H9 (cell line): ENCODE results near the gene CARD11. TPM values are rescaled to one million over a fixed set of nuclear protein-coding genes. Genes with fewer than 3 reads are reported as not detected.

ENCODE experiments used
- DNase-seq: peaks from one replicate; pipeline ENCODE4 v3.0.0-alpha.2; 2017
- H2AFZ ChIP-seq: one replicate; pipeline ENCODE4 v1.6.1; 2013; ENCODE audit warnings: mild to moderate bottlenecking, low read length, control low read depth, moderate library complexity
- H2AK5ac ChIP-seq: 2 replicates; pipeline ENCODE4 v1.6.1; 2013; ENCODE audit warnings: low read length, control low read depth, mixed read lengths; ENCODE audit not compliant: insufficient read length
- H2BK120ac ChIP-seq: one replicate; pipeline ENCODE4 v1.6.1; 2013; ENCODE audit warnings: low read depth, mild to moderate bottlenecking, low read length, control low read depth, inconsistent platforms; ENCODE audit not compliant: poor library complexity, severe bottlenecking
- H2BK12ac ChIP-seq: 2 replicates; pipeline ENCODE4 v1.6.1; 2013; ENCODE audit warnings: low read length, control low read depth, mixed read lengths, low read depth; ENCODE audit not compliant: insufficient read length
- H2BK15ac ChIP-seq: 2 replicates; pipeline ENCODE4 v1.6.1; 2013; ENCODE audit warnings: low read depth, low read length, control low read depth
- H2BK20ac ChIP-seq: one replicate; pipeline ENCODE4 v1.6.1; 2013; ENCODE audit warnings: low read depth, mild to moderate bottlenecking, low read length, control low read depth, inconsistent platforms; ENCODE audit not compliant: poor library complexity, severe bottlenecking
- H2BK5ac ChIP-seq: 2 replicates; pipeline ENCODE4 v1.6.1; 2013; ENCODE audit warnings: low read length, control low read depth, mixed read lengths; ENCODE audit not compliant: insufficient read length
- H3K14ac ChIP-seq: 2 replicates; pipeline ENCODE4 v1.6.1; 2013; ENCODE audit warnings: low read length, control low read depth; ENCODE audit not compliant: insufficient read depth
- H3K18ac ChIP-seq: 2 replicates; pipeline ENCODE4 v1.6.1; 2013; ENCODE audit warnings: low read depth, mild to moderate bottlenecking, mixed read lengths, low read length, control low read depth; ENCODE audit not compliant: insufficient read length
- H3K23ac ChIP-seq: 2 replicates; pipeline ENCODE4 v1.6.1; 2013; ENCODE audit warnings: low read length, control low read depth, mixed read lengths, low read depth; ENCODE audit not compliant: insufficient read length
- H3K23me2 ChIP-seq: 2 replicates; pipeline ENCODE4 v1.6.1; 2013; ENCODE audit warnings: low read depth, mild to moderate bottlenecking, mixed read lengths, low read length, control low read depth; ENCODE audit not compliant: insufficient read length, poor library complexity, severe bottlenecking
- H3K27ac ChIP-seq: 2 replicates; pipeline ENCODE4 v1.5.1; 2013; ENCODE audit warnings: low read length, control low read depth, mixed read lengths, low read depth; ENCODE audit not compliant: insufficient read length
- H3K27me3 ChIP-seq: 2 replicates; pipeline ENCODE4 v1.6.1; 2013; ENCODE audit warnings: low read length, control low read depth, inconsistent platforms; ENCODE audit not compliant: insufficient read depth
- H3K4ac ChIP-seq: 2 replicates; pipeline ENCODE4 v1.6.1; 2013; ENCODE audit warnings: low read depth, mild to moderate bottlenecking, control low read depth, inconsistent platforms, low read length, moderate library complexity
- H3K4me1 ChIP-seq: 2 replicates; pipeline ENCODE4 v1.6.1; 2013; ENCODE audit warnings: low read length, control low read depth, inconsistent platforms; ENCODE audit not compliant: insufficient read depth
- H3K4me2 ChIP-seq: 2 replicates; pipeline ENCODE4 v1.6.1; 2013; ENCODE audit warnings: low read length, control low read depth, mixed read lengths; ENCODE audit not compliant: insufficient read length, insufficient read depth
- H3K56ac ChIP-seq: 2 replicates; pipeline ENCODE4 v1.6.1; 2013; ENCODE audit warnings: low read depth, mild to moderate bottlenecking, mixed read lengths, low read length, control low read depth; ENCODE audit not compliant: insufficient read length
- H3K79me1 ChIP-seq: 2 replicates; pipeline ENCODE4 v1.6.1; 2013; ENCODE audit warnings: low read depth, mild to moderate bottlenecking, moderate library complexity, low read length, control low read depth, inconsistent platforms; ENCODE audit not compliant: insufficient read depth, poor library complexity, severe bottlenecking
- H3K79me2 ChIP-seq: 2 replicates; pipeline ENCODE4 v1.6.1; 2013; ENCODE audit warnings: low read length, control low read depth, inconsistent platforms; ENCODE audit not compliant: insufficient read depth
- H3K9ac ChIP-seq: 2 replicates; pipeline ENCODE4 v1.6.1; 2013; ENCODE audit warnings: low read length, control low read depth, mixed read lengths; ENCODE audit not compliant: insufficient read length; ENCODE audit errors: extremely low read depth
- H3K9me3 ChIP-seq: one replicate; pipeline ENCODE4 v1.6.1; 2013; ENCODE audit warnings: low read depth, low read length, inconsistent platforms; ENCODE audit not compliant: control insufficient read depth
- H3T11ph ChIP-seq: one replicate; pipeline ENCODE4 v1.6.1; 2013; ENCODE audit warnings: mild to moderate bottlenecking, low read length, control low read depth, inconsistent platforms
- H4K20me1 ChIP-seq: one replicate; pipeline ENCODE4 v1.6.1; 2013; ENCODE audit not compliant: control insufficient read depth, insufficient read length, insufficient read depth
- H4K5ac ChIP-seq: 2 replicates; pipeline ENCODE4 v1.6.1; 2013; ENCODE audit warnings: low read depth, mild to moderate bottlenecking, mixed read lengths, low read length, control low read depth; ENCODE audit not compliant: insufficient read length
- H4K8ac ChIP-seq: replicated peaks from 2 replicates; pipeline ENCODE4 v1.6.1; 2013; ENCODE audit warnings: low read length, control low read depth, mixed read lengths, low read depth; ENCODE audit not compliant: insufficient read length
- H4K91ac ChIP-seq: 2 replicates; pipeline ENCODE4 v1.6.1; 2013; ENCODE audit warnings: low read depth, mild to moderate bottlenecking, moderate library complexity, mixed read lengths, low read length, control low read depth; ENCODE audit not compliant: insufficient read length
- H3K27ac Mint-ChIP-seq, 3 experiments: 2 replicates in 2 of 3; 3 replicates in 1 of 3; pipeline ENCODE4 v1.8.0; 2020 to 2021; ENCODE audit warnings: mixed read lengths in 3 of 3, mild to moderate bottlenecking in 1 of 3, moderate library complexity in 1 of 3
- H3K27me3 Mint-ChIP-seq: 2 replicates; pipeline ENCODE4 v1.8.0; 2021; ENCODE audit warnings: low read depth, mild to moderate bottlenecking, moderate library complexity, mixed read lengths
- H3K36me3 Mint-ChIP-seq, 3 experiments: 2 replicates in 2 of 3; 3 replicates in 1 of 3; pipeline ENCODE4 v1.8.0; 2020 to 2021; ENCODE audit warnings: low read depth in 3 of 3, mixed read lengths in 3 of 3; ENCODE audit not compliant: insufficient read depth in 1 of 3
- H3K4me1 Mint-ChIP-seq, 2 experiments: 2 replicates each; pipeline ENCODE4 v1.8.0; 2020; ENCODE audit warnings: mixed read lengths in 2 of 2
- H3K4me3 Mint-ChIP-seq, 2 experiments: 2 replicates in 1 of 2; 3 replicates in 1 of 2; pipeline ENCODE4 v1.8.0; 2020 to 2021; ENCODE audit warnings: mild to moderate bottlenecking in 2 of 2, mixed read lengths in 2 of 2, moderate library complexity in 1 of 2
- H3K9me3 Mint-ChIP-seq, 2 experiments: 2 replicates in 1 of 2; 3 replicates in 1 of 2; pipeline ENCODE4 v1.8.0; 2020; ENCODE audit warnings: mild to moderate bottlenecking in 2 of 2, mixed read lengths in 2 of 2, moderate library complexity in 1 of 2
- WGBS: extraction: QIAGEN DNeasy Blood & Tissue Kit; methylation state at CpG from one replicate; pipeline ENCODE4 v1.1.7; 2013; ENCODE audit warnings: missing lambda C conversion rate, low lambda C conversion rate, mixed read lengths; ENCODE audit not compliant: insufficient read length; ENCODE audit errors: extremely low coverage; 5-methylcytosine and 5-hydroxymethylcytosine counted together
- total RNA-seq: library from RNA; stranded (reverse); gene quantifications from 2 replicates; pipeline ENCODE4 v1.2.1, GENCODE V29; 2021
- TF ChIP-seq, protein P1 (sequence below): fragments of 200-600 bp; sonication (generic); conservative IDR thresholded peaks from 3 replicates; pipeline ENCODE4 v1.8.0; 2021; ENCODE audit warnings: antibody characterized with exemption, mild to moderate bottlenecking

The CARD11 gene
- total RNA-seq, 1 experiment from 2014 or later, result 20.0 TPM

DNA sequence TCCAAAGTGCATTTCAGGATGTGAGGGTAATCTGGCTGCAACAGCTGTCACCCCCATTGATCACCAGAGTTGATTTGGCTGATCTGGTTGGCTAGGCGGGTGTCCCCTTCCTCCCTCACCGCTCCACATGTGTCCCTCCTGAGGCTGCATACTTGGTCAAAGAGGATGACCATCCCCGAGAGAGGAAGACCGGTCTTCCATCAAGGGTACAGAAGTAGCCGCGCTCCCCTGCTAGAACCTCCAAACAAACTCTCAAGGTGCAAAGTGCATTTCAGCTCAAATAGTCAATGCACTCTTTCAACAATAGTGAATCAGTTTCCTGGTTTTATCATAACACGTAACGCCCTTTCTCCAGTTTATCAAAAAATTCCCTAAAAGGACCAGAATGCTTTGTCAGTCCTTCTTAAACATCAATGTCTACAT is 44.6 kb downstream of the CARD11 start:
- Histone ChIP-seq H3K23ac (no peak overlapping the region), H2BK5ac (no peak overlapping the region), H3K9me3 (no peaks in the 10 kb centered on the region), H4K5ac (no peak overlapping the region), H3K23me2 (no peaks in the 10 kb centered on the region), H2AK5ac (no peak overlapping the region), H3K56ac (no peak overlapping the region), H3K27ac (no peak overlapping the region), H3K18ac (no peak overlapping the region), H4K8ac (no peak overlapping the region), H2BK120ac (no peak overlapping the region), H3T11ph (no peak overlapping the region), H3K14ac (no peak overlapping the region; the same call in 1 of the 2 replicates), H3K4me1 (no peaks in the 10 kb centered on the region), H2BK20ac (no peak overlapping the region), H2BK15ac (no peak overlapping the region), H3K79me2 (no peaks in the 10 kb centered on the region), H3K4ac (no peak overlapping the region), H3K27me3 (no peaks in the 10 kb centered on the region), H3K4me2 (no peak overlapping the region), H4K20me1 (no peaks in the 10 kb centered on the region), H2AFZ (no peak overlapping the region), H4K91ac (no peak overlapping the region), H3K79me1 (no peaks in the 10 kb centered on the region), H2BK12ac (no peak overlapping the region), H3K9ac (no peak overlapping the region)
- Mint-ChIP-seq H3K4me3 (no peak overlapping the region), H3K27me3 (no peaks in the 10 kb centered on the region; the same call in 1 of the 2 replicates), H3K36me3 (peaks cover 7 to 12% (median 8%) of the 10 kb centered on the region in 3 experiments; a peak in 6 of 7 replicates), H3K4me1 (peaks cover 2 to 3% of the 10 kb centered on the region in 2 experiments; a peak in 3 of 4 replicates), H3K27ac (no peak overlapping the region; a peak in 1 of 7 replicates), H3K9me3 (peaks cover 5 to 9% of the 10 kb centered on the region in 2 experiments; a peak in 4 of 5 replicates)
- TF ChIP-seq, protein P1, sequence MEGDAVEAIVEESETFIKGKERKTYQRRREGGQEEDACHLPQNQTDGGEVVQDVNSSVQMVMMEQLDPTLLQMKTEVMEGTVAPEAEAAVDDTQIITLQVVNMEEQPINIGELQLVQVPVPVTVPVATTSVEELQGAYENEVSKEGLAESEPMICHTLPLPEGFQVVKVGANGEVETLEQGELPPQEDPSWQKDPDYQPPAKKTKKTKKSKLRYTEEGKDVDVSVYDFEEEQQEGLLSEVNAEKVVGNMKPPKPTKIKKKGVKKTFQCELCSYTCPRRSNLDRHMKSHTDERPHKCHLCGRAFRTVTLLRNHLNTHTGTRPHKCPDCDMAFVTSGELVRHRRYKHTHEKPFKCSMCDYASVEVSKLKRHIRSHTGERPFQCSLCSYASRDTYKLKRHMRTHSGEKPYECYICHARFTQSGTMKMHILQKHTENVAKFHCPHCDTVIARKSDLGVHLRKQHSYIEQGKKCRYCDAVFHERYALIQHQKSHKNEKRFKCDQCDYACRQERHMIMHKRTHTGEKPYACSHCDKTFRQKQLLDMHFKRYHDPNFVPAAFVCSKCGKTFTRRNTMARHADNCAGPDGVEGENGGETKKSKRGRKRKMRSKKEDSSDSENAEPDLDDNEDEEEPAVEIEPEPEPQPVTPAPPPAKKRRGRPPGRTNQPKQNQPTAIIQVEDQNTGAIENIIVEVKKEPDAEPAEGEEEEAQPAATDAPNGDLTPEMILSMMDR, result no peak
- no CpG with 5 or more reads among the region's 8 CpGs for WGBS
- DNase-seq, result no peak
